GM10266 (cell line): ENCODE results near the gene FOXO3.

Experiments
- DNase-seq: peaks from one replicate; pipeline ENCODE4 v3.0.0; 2012; ENCODE audit errors: extremely low spot score
- CTCF ChIP-seq: IDR thresholded peaks from 2 replicates; pipeline ENCODE4 v1.5.1; 2012; ENCODE audit warnings: mild to moderate bottlenecking, low read depth; ENCODE audit not compliant: control insufficient read depth, insufficient read depth; ENCODE audit errors: missing control alignments

The FOXO3 gene

DNA sequence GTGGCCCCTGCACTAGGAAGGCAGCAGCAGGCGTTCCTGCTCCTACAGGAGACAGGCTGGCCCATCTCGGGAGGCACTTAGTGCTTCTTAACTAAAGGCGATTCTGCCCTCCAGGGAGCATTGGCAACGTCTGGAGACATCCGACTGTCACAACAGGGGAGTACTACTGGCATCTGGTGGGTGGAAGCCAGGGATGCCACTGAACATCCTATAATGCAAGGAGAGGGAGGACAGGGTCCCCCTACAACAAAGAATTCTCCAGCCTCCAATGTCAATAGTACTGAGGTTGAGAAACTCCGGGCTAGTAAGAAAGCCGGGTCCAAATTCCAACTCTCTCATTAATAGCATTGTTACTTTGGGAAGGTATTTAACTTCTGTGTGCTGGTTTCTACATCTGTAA is 168.1 kb downstream of the FOXO3 start:
- no peak for DNase-seq

GRCh38 chr6:108730635-108731515 is 170.2 kb downstream of the FOXO3 start:
- no peak for TF ChIP-seq CTCF
- no peak for DNase-seq

More for the DNA sequence above, 168.1 kb downstream of the FOXO3 start:
- no peak for TF ChIP-seq CTCF

DNA sequence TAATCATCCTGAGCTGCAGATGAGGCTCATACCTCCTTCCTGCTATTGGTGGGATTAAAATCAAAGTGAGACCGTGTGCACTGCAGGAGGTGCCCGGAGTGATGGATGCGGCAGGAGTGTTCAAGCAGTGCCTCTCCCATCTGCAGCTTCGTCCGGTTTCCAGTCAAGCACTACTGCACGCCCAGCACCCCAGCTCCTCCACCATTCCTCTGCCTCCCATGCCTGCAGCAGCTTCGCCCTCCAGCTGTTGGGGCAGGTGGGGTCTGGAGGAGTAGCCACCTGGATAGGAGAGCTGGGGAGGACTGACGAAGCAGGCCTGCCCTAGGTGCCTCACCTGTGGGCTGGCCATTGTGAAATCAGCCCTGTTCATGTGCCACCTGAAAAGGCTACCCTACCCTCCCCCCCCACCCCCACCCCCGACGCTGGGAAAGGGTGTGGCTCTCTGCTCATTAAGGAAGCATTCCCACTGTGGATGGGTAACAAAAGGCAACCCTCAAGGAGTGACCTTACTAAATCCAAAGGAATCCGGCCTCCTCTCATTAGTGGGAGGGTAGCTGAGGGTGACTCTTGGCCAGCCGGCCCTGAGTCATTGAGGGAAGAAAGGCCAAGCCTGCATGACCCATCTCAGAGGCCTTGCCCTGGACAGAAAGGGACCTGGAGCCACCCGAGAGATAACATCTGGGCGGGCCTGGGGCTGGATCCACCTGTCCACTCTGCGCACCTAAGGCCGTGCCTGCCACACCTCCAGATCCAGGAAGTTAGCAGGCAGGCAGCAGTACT is 171.6 kb downstream of the FOXO3 start:
- no peak for DNase-seq
- no peak for TF ChIP-seq CTCF

GRCh38 chr6:108733051-108733450 is 172.3 kb downstream of the FOXO3 start:
- no peak for DNase-seq
- no peak for TF ChIP-seq CTCF

DNA sequence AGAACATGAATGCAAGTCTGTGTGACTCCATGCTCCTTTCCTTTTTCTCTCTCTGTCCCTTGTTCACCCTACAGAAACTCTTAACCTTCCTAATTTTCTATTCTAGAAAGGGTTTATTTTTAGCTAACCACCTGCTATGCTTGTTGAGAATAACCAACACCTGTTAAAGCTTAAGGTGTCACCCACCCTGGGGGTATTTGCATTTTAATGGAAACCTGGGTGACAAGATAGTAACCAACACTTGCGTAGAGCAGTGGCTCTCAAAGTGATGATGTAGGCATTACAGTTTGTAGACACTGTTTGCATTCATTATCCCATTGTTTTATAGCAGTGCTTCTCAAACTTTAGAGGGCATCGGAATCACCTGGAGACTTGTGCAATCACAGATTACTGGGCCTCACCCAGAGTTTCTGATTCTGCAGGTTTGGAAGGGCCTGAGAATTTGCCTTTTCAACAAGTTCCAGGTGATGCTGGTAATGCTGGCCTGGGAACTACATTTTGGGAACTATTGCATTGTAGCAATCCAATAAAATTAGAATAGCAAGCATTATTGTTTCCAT is 173.1 kb downstream of the FOXO3 start:
- DNase-seq, result no peak
- TF ChIP-seq CTCF, result no peak
